ENCODE results near the gene ADGRA3.

DNA sequence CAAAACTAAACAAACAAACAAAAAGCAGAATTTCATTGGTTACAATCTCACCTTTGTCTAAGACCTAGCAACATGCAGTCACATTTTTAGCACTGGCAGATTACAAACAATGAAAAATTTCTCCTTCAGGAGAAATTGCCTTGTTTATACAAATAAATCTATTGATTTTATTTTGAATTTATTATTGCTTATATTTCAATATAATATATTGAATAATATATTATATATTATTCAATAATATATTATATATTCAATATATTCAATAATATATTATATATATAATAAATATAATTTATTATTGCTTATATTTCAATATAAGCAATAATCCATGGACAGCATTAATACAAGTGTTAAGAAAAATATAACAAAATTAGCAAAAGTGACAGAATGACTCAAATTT is 131.7 kb downstream of the ADGRA3 start:
- TF ChIP-seq, protein P1, sequence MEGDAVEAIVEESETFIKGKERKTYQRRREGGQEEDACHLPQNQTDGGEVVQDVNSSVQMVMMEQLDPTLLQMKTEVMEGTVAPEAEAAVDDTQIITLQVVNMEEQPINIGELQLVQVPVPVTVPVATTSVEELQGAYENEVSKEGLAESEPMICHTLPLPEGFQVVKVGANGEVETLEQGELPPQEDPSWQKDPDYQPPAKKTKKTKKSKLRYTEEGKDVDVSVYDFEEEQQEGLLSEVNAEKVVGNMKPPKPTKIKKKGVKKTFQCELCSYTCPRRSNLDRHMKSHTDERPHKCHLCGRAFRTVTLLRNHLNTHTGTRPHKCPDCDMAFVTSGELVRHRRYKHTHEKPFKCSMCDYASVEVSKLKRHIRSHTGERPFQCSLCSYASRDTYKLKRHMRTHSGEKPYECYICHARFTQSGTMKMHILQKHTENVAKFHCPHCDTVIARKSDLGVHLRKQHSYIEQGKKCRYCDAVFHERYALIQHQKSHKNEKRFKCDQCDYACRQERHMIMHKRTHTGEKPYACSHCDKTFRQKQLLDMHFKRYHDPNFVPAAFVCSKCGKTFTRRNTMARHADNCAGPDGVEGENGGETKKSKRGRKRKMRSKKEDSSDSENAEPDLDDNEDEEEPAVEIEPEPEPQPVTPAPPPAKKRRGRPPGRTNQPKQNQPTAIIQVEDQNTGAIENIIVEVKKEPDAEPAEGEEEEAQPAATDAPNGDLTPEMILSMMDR (IDR thresholded peaks at IDR 0.05): no peak
- no peak for TF ChIP-seq POLR2A (IDR thresholded peaks at IDR 0.05)
